ENCODE data around the gene HOXB6.

DNA sequence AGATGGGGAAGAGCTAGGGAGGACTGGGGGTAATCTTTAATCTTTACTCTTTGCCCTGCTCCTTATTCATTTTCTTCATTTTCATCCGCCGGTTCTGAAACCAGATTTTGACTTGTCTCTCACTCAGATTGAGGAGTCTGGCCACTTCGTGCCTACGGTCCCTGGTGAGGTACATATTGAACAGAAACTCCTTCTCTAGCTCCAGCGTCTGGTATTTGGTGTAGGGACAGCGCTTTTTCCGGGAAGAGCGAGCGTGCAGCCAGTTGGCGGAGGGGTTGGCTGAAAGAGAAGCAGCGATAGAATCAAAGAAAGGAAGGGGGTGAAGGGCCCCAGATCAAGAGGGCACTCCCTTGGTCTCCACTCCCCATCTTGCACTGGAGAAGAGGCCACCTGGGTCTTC, 18.1 kb upstream of the HOXB6 start:
- no peak for TF ChIP-seq CTCF (IDR thresholded peaks at IDR 0.05)
- TF ChIP-seq ZFX (IDR thresholded peaks at IDR 0.05; ENCODE audit: borderline replicate concordance): no peak

Data from 22Rv1 (cell line).